NCI-H345 (cell line): Measurements from ENCODE around the gene PRR19.

Source experiments
- DNase-seq: peaks from one replicate; lab custom pipeline; 2025; lab: John Stamatoyannopoulos, UW

Gene PRR19

GRCh38 chr19:42271045-42271419 is 30.9 kb upstream of the PRR19 start:
- DNase-seq: no peak

GRCh38 chr19:42271861-42272534 is 29.9 kb upstream of the PRR19 start:
- no peak for DNase-seq

DNA sequence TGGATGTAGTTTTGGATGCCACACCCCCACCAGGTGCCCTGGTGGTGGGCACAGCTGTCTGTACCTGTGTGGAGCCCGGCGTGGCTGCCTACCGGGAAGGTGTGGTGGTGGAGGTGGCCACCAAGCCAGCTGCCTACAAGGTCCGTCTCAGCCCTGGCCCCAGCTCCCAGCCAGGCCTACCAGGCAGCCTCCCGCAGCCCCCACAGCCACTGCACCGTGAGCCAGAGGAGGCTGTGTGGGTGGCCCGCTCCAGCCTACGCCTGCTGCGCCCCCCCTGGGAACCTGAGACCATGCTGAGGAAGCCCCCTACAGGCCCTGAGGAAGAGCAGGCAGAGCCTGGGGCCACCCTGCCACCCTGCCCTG is 29.4 kb upstream of the PRR19 start:
- DNase-seq: no peak

DNA sequence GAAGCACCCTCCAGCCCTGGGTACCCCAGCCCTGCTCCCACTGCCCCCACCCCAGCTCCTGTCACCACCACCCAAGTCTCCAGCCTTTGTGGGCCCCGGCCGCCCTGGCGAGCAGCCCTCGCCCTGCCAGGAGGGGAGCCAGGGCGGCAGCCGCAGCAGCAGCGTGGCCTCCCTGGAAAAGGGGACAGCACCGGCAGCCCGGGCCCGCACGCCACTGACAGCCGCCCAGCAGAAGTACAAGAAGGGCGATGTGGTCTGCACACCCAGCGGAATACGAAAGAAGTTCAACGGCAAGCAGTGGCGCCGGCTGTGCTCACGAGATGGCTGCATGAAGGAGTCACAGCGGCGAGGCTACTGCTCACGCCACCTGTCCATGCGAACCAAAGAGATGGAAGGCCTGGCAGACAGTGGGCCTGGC is 28.9 kb upstream of the PRR19 start:
- no peak for DNase-seq

DNA sequence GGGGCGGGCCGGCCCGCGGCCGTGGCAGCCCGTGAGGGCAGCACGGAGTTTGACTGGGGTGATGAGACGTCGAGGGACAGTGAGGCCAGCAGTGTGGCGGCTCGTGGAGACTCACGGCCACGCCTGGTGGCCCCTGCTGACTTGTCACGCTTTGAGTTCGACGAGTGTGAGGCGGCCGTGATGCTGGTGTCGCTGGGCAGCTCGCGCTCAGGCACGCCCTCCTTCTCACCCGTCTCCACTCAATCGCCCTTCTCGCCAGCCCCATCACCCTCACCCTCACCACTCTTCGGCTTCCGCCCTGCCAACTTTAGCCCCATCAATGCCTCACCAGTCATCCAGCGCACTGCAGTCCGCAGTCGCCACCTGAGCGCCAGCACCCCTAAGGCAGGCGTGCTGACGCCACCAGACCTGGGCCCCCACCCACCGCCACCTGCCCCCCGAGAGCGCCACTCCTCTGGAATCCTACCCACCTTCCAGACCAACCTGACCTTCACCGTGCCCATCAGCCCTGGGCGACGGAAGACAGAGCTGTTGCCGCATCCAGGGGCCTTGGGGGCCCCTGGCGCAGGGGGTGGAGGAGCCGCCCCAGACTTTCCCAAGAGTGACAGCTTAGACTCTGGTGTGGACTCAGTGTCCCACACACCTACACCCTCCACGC is 28.4 kb upstream of the PRR19 start:
- no peak for DNase-seq

DNA sequence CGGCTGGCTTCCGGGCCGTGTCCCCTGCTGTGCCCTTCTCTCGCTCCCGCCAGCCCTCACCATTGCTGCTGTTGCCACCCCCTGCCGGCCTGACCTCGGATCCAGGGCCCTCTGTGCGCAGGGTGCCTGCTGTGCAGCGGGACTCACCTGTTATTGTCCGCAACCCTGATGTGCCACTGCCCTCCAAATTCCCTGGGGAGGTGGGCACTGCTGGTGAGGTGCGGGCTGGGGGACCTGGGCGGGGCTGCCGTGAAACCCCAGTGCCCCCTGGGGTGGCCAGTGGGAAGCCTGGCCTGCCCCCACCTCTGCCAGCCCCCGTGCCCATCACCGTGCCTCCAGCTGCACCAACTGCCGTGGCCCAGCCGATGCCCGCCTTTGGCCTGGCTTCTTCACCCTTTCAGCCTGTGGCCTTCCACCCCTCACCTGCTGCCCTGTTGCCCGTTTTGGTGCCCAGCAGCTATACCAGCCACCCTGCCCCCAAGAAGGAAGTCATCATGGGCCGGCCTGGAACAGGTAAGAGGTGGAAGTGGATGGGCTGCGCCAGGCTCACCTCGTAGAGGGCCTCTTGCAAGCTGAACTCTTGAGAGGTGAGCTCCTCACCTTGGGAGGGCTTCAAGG is 27.8 kb upstream of the PRR19 start:
- no peak for DNase-seq

DNA sequence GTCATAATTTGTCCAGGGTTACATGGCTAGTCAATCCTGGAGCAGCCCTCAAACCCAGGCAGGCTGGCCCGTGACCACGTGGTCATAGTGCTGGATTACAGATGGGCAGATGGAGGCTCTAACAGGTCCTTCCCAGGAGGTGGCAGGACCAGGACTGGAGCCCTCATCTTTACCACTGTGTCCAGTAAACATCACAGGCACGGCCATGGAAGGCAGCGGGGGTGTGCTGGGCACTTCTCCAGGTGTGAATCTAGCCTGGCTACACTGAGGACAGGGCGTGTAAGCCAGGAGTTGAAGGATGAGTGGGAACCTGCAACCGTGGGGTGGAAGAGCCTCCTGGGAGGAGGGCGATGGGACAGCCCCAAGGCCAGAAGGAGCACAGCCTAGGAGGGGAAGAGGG is 26.8 kb upstream of the PRR19 start:
- DNase-seq: no peak

GRCh38 chr19:42275517-42275916 is 26.4 kb upstream of the PRR19 start:
- no peak for DNase-seq

- no peak for DNase-seq
These were observed 25.6 kb upstream of the PRR19 start for GRCh38 chr19:42276284-42276683.

DNA sequence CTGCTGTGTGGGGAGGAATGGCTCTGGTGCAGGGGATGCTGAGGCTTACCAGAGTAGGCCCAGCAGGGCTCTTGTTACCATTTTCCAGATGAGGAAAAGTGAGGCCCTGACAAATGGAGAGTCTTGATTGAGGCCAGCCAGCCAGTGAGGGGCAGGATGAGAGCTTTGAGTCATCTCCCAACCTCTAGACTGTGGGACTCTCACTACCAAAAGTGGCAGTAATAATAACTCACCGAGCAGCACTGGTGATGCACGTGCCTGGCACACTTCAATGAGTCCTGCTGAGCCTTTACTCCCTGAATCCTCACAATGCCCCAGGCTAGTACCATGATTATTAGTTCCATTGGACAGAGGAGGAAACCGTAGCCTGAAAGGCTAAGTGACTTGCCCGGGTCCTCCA is 25.1 kb upstream of the PRR19 start:
- DNase-seq: no peak

GRCh38 chr19:42277821-42278451 is 24.0 kb upstream of the PRR19 start:
- no peak for DNase-seq

DNA sequence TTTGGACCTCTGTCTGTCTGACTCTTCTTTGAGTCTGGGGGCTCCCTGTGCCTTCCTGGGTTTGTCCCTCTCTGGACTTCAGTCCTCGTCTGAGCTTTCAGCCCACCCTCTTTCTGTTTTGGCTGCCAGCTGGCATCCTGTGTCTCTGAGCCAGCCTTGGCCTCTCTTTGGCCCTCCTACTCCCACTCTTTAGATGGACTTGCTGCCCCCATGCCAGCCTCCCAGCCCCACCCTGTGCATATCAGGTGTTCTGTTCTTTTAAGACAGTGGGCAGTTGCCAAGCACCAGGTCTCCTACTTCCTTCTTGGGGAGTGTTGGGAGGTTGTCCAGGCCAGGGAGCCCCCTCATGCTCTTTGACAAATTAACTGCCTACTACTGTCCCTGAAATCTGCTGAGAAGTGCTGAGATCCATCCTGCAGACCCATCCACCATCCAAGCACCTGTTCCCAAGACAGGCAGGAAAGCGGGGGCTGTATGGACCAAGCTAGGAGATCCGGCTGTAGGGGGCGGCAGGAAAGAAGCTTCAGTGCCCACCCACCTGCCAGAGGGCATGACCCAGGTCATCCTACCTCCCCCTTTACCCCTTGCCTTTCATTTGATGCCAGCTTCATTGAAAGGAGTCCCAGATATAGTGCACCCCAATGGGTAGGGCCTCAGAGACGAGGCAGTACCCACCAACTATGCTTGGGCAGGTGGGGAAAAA is 23.3 kb upstream of the PRR19 start:
- DNase-seq: no peak

DNA sequence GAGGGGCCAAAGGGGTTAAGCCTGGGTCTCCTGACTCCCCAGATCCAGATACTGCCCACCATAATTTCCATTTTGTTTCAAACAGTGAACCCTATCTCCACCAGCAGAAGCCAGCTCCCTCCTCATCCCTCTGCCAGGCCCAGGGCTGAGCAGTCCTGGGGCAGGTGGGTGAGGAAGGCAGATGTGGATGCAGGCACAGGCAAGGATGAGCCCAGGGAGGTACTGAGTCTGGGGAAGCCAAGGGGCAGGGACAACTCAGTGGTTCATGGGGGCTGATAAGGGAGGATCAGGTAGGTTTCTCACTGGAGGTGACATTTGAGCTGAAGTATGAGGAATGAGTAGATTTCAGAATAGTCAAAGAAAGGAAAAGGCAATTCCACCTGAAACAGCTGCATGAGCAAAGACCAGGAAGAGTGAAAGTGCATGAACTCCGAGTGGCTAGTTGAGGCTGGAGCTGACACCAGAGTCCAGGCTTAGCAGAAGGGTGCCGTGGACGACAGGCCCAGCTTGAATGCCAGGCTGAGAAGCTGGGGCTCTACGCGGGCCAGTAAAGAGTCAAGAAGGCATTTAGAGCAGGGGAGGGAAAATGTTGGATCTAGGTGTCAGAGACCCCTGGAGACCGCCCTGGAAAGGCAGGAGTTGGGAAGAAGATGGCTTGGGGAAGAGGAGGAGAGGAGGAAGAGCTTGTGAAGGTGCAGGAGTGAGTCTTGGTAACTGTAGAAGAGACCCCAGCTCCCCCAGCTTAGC is 22.6 kb upstream of the PRR19 start:
- no peak for DNase-seq

DNA sequence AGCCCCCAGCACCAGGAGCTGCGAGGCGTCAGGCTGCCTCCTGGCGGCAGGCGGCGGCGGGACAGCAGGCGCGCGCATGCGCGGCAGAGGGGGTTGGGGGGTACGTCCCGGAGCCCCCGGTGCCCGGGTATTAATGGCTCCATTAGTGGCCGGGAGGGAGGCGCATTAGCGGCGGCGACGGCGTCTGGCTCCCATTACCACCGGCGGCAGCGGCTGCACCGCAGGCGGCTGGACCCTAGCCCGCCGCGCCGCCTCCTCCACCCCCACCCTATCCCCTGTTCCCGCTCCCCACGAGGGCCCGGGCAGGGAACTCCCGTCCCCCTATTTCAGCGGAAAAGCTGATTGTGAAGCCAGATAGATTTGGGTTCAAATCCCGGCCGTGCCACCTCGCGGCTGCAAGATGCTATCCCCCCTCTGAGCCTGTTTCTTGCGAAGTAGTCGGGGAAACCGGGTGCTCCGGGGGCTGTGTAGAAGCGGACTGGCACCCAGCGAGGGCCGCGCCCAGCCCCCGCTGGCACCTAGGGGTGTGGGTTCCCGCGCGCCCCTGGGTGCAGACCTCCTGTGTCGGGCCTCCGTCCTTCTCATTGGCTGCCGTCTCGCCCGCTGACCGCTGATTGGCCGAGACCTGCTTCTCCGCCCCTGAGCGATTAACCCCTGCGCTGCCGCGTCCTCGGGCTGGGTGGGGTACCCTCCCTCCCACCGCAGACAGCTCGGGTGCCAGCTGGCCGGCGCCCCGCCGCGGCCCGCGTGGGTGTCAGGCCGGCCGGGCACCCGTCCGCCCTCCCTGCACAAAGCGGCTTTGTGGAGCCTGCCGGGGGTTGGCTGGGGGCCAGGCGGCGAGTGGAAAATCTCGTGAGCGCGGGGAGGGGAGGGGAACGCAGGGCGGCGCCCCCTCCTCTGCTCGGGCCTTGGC is 21.8 kb upstream of the PRR19 start:
- DNase-seq: peak; percentile 92

GRCh38 chr19:42280815-42281145 is 21.2 kb upstream of the PRR19 start:
- DNase-seq: no peak

DNA sequence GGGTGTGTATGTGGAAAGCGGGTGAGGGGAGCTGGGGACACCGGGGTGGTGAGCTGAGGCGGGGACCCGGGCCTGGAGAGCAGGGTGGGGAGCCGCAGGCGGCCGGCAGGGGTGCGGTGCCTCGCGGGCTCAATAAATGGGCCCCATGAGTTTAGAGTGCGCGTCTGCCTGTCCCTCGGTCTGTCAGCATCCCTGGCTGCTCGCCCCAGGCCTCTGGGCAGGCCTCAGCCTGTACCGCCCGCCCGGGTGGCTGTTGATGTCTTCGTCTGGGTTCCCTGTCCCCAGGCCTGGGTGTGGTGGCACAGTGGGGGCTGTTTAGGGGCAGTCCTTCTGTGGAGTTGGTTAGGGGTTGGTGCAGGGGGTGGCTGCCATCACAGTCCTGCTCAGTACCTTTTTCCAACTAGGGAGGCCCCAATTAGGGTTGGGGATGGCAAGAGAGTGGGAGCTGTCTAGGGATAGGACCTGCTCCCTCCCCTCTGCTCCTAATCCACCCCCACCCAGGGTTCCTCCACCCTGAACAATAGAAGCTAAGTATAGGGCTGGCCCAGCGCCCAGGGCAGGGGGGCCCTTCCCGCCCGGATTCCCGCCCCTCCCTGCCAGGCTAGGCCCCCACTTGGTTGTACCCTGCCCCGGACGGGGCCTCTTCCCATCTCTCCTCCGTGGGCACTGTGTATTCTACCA is 20.6 kb upstream of the PRR19 start:
- peak; percentile 71 for DNase-seq

DNA sequence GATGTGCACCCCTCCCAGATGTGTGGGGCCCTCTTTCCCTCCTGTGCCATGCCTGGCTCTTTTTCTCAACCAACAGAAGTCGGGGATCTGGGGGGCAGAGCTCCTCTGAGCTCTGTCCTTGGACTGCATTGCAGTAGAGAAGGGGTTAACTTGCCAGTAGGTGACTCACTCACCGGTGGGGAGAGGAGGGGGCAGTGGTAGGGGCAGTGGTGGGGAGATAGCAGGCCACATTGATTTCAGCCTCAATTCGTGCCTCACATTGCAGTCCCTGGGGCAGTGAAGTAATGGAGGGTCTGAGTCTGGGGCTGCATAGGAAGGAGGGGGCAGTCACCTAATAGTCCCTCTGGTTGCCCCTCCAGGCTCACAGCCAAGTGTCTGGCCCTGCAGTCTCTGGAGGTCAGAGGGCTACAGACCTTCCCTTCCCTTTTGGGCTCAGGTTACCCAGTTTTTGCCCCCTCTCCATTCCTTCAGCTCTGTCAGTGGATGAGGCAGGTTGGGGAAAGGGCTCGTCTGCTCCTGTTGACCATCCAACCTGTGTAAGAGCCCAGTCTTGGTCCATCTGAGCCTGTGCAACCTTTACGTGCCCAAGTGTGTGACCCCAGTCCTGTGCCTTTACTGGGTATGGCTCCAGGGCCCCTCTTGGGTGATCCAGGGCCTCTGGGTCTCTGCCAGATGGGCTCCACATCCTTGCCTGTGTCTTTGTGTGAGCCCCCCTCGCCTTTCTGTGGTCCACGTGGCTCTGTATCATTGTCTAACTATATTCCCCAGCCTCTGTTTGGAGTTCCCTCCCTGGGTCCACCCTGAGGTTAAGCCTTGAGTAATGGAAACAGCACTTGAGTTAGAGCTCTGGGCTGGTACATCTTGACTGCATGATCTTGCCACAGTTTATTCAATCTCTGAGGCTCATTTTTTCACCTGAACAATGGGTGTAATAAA is 19.8 kb upstream of the PRR19 start:
- DNase-seq: peak; percentile 60

GRCh38 chr19:42282819-42283187 is 19.1 kb upstream of the PRR19 start:
- DNase-seq: no peak
